Measurements from ENCODE around the gene TMF1.

GRCh38 chr3:69082361-69082760 is 30.2 kb upstream of the TMF1 start:
- no peak for TF ChIP-seq CTCF (IDR thresholded peaks at IDR 0.05; ENCODE audit: low read depth, low read length)
- no peak for TF ChIP-seq EZH2phosphoT487 (IDR thresholded peaks at IDR 0.05; ENCODE audit: low read depth)

Measured in OCI-LY3 (cell line).